ENCODE measurements around the gene CTCF.

Gene CTCF

DNA sequence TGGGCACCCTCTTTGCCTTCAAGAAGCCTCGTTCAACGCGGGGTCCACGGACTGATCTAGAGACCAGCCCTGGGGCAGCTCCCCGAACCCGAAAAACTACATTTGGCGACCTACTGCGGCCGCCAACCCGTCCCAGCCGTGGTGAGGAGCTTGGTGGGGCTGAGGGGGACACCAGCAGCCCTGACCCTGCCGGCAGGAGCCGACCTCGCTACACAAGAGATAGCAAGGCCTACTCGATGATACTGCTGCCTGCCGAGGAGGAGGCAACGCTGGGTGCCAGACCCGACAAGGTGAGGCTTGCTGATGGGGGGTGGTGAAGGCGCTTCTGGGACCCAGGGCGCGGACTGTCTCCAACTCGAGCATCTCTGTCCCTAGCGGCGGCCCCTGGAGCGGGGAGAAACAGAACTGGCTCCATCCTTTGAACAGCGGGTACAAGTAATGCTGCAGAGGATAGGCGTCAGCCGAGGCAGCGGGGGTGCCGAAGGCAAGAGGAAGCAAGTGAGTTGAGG, 92.1 kb downstream of the CTCF start:
- DNase-seq, result no peak

GRCh38 chr16:67655363-67655762, 93.0 kb downstream of the CTCF start:
- DNase-seq, result no peak

DNA sequence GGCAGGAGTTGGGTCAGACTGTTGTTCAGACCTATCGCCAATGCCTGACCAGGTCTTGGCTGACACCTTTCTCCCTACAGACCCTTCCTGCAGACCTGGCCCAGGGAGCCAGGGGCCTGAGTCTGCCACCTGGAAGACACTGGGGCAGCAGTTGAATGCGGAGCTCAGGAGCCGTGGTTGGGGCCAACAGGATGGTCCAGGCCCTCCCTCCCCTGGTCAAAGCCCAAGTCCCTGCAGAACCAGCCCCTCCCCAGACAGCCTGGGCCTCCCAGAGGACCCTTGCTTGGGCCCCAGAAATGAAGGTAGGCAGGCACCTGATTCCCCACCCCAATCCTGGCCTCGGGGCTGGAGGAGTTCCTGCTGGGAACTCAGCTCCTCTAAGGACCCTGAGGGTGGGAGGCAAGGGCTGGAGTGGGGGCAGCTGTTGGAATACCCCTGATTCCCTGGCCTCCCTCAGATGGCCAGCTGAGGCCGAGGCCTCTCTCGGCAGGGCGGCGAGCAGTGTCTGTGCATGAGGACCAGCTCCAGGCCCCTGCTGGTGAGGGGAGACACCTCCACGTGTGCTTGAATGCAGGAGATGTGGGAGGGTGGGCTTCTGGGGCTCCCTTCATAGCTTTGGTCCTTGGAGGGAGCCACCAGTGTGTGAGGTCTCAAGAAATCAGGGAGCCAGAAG, 94.2 kb downstream of the CTCF start:
- no peak for DNase-seq

DNA sequence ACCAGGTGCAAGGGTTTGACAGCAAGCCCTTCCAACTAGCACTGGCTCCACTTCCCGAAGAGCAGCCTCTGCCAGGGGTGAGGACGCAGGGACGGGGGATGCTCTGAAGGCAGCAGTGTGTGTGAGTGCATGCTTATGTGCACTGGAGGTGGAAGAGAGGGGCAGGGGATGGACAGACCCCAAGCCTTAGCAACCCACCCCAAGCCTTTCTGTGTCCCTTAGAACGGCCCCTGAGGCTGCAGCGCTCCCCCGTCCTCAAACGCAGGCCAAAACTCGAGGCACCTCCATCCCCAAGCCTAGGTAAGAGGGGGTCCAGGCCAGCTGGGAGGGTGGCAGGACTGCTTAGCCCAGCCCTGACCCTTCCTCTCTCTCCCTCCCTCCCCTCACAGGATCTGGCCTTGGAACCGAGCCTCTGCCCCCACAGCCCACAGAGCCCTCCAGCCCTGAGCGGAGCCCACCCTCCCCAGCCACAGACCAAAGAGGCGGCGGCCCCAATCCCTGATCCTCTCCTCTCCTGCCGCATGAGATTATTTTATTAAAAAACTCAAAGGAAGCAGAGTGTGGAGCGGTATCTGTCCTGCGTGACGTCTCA, 94.8 kb downstream of the CTCF start:
- DNase-seq, result no peak

DNA sequence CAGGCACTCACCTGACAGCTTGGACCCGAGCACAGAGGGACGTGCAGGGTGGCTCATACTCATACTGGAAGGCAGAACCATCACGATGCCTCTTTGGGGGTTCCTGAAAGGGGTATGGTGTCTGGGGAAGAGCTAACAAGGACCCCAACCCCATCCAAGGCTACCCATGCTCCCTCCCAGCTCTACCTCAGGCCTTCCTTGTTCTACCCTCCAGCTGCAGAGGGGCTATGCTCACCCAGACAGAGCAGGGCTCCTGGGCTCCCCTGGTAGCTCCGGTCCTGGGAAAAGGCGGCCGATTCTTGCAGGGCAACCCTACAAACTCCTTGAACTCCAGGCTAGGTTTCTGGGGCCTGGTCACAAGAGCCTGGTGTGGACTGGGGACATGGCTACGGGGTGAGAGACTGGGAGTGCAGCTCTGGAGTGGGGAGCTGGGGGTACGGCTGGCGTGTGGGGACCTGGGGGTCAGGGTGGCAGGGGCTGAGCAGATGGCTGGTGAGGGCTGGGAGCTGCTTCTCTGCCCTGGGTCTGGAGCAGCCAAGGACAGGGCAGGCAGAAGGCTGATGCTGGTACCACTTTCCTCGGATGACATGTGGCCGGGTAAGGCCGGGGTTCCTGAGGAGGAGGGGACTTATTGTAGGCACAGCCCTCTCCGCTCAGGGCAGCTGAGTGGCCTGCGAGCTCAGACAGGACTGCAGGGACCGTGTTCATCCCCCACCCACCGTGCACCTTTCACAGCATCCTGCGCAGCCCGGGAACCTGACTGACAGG, 95.6 kb downstream of the CTCF start:
- DNase-seq, result no peak

- DNase-seq, result no peak
These were observed 96.7 kb downstream of the CTCF start for GRCh38 chr16:67658849-67659674.

- peak; percentile 98 for DNase-seq
These were observed 97.6 kb downstream of the CTCF start, which contains the start of gene ACD for GRCh38 chr16:67659675-67660563. ACD (minus strand) TSS chr16:67660260; CDS start chr16:67660220, 40 bp downstream.

- DNase-seq, result peak; percentile 98
These were observed 98.3 kb downstream of the CTCF start, which contains the start of gene PARD6A for GRCh38 chr16:67660564-67661028. PARD6A (plus strand) TSS chr16:67660960; CDS start chr16:67661039, 79 bp downstream.

DNA sequence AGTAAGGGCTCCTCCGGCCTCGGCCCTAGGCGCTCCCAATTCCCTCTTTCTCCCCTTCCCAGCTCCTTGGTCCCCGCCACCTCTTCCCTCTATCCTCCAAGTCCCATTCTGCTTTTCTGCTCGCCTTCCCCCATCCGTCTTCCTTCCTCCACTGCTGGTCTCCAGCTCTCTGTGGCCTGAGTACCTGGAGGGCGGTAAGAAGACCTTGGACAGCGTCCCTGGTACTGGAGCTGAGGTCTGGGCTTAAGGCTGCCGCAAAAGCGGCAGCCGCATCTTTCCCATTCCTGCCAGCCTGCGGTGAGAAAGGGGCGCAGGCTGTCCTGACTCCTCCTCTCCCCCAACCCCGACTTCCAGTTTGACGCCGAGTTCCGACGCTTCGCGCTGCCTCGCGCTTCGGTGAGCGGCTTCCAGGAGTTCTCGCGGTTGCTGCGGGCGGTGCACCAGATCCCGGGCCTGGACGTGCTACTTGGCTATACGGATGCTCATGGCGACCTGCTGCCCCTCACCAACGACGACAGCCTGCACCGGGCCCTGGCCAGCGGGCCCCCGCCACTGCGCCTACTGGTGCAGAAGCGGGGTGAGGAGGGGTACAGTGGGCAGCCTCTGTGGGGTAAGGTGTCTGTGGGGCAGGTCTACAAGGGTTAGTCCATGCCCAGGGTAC, 98.9 kb downstream of the CTCF start:
- DNase-seq, result peak; percentile 86

- no peak for DNase-seq
These were observed 99.7 kb downstream of the CTCF start for GRCh38 chr16:67661886-67662652.

GRCh38 chr16:67662653-67663010, 100.3 kb downstream of the CTCF start:
- no peak for DNase-seq

DNA sequence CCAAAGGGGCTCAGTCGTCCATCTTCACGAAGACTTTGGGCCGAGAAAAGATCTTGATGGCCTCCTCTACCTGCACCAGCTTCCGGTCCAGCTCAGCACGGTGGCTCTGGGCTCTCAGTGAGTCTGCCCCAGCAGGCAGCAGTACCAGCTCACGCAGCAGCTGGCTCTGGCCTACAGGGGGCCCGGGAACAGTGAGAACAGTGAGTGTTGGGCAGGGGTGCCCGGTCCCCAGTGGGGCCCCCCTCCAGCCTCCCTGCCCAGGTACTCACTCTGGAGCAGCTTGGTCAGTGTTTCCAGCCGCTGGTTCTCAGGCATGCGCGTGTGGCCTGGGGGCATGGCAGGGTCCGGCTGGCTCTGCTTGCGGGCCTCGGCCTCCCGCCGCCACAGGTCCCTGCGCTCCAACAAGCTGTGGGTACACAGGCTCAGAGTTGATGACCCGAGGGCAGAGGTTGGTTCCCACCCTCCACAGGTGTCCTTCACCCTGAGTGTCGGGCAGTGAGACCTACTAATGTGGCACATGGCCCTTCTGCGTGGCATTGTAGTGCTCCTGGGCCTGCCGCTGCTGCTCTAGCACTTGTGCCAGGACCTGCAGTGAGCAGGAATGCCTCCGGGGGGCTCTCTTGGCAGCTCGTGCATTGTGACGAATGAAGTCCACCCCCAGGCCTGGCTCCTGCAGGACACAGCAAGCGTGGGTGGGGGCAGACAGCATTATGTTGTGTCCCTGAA, 101.0 kb downstream of the CTCF start:
- DNase-seq, result peak; percentile 51

DNA sequence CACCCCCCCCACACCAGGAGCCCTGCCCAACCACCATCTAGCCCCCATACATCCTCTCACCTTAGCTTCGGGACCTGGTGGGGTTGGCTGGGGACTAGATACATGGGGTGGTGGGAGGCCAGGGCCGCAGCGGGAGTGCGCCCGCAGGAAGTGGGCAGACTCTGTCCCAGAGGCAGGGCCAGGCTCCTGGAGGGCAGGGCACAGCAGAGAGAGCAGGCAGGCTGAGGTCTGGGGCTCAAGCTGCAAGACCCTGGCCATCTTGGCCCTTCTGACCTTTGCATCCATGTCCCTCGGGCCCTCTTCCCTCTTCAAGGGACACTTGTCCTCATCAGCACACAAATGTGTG, 101.5 kb downstream of the CTCF start:
- no peak for DNase-seq

DNA sequence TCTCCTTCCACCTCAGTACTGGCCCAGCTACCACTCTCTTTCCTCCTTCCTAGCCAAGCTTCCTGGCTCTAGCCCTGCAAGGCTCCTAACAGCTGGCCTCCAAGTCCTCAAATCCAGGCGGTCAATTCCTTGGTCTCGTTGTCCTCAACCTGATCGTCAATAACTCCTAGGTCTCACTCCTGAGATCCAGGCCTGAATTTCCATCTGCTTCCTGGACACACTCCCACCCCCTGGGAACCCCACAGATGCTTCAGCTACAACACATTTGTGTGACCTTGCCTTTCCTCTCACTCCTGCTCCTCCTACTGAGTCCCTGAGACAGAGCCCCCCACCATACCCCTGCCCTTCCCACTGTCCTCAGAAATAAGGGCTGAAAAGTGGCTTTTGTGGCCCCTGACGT, 101.9 kb downstream of the CTCF start:
- peak; percentile 63 for DNase-seq

- DNase-seq, result no peak
These were observed 102.5 kb downstream of the CTCF start for GRCh38 chr16:67664871-67665270.

GRCh38 chr16:67665598-67665997, 103.3 kb downstream of the CTCF start:
- DNase-seq, result no peak

DNA sequence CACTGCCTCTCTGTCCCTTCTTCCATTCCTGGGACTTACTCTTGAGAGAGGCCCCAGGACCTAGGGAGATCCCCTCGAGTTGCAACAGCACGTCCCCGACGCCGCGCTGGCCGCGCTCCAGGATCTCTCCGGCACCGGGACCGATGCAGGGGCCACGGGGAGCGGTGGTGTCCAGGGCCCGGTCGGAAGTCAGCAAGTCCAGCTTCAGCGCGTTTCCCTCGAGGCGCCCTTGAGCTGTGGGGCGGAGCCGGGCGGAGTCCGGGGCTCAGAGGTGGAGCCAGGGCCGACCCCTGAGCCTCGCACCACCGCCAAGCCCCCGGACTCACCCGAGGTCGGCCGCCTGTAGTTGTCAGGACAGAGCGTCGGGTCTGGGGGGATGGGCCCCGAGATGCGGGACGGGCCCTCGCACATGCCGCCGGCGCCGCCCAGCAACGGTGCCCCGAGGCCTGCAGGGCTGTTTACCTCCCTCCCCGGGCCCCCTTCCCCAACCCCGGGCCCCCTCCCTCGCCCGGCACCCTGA, 103.8 kb downstream of the CTCF start:
- DNase-seq, result peak; percentile 73

GRCh38 chr16:67666559-67667452, 104.5 kb downstream of the CTCF start, which contains the start of the genes C16orf86 and ENKD1:
C16orf86 (plus strand) TSS chr16:67666814; CDS start chr16:67666971, 157 bp downstream.
ENKD1 (minus strand) TSS chr16:67666750; CDS start chr16:67666442, 308 bp downstream.
- DNase-seq, result peak; percentile 95

All from eye (tissue), 1 donor.